CD4-positive, alpha-beta T cell (primary cell): ENCODE results near the gene CHORDC1. TPM values are rescaled to one million over a fixed set of nuclear protein-coding genes. Genes with fewer than 3 reads are reported as not detected.

Experiments used
- ATAC-seq: fragments of 200-7000 bp; cut with Tn5 transposase; one replicate; pipeline ENCODE4 v1.10.0; 2022; ENCODE audit warnings: mild to moderate bottlenecking; ENCODE audit not compliant: poor library complexity
- CTCF ChIA-PET: fragments of 350-600 bp; sonication (Branson Sonifier 250); formaldehyde crosslinking; loops from one replicate; lab custom pipeline; 2021; ENCODE audit warnings: antibody characterized with exemption, inconsistent platforms; lab: Charles Lee
- POLR2A ChIA-PET: fragments of 350-600 bp; sonication (Branson Sonifier 250); formaldehyde crosslinking; loops from one replicate; lab custom pipeline; 2021; ENCODE audit warnings: antibody characterized with exemption, inconsistent platforms; lab: Charles Lee
- DNase-seq, 14 experiments: peaks; one replicate each; pipeline ENCODE4 v3.0.0-alpha.2; 2013 to 2020; ENCODE audit warnings: mixed read lengths in 2 of 14
- H3K27ac ChIP-seq, 2 donors: one replicate each; pipeline versions ENCODE4 v1.5.1 to v1.7.0; 2013; ENCODE audit warnings: low read length in 2 of 2, low read depth in 1 of 2, mild to moderate bottlenecking in 1 of 2
- H3K27me3 ChIP-seq, 2 experiments: 1 replicate in 1 of 2; 2 replicates in 1 of 2; pipeline versions ENCODE4 v1.6.1 to v1.7.0; 2013; ENCODE audit warnings: low read length in 2 of 2, control low read depth in 1 of 2, mild to moderate bottlenecking in 1 of 2, moderate library complexity in 1 of 2; ENCODE audit not compliant: insufficient read depth in 2 of 2, control insufficient read depth in 1 of 2
- H3K36me3 ChIP-seq: one replicate; pipeline ENCODE4 v1.6.1; 2013; ENCODE audit warnings: low read length, control low read depth; ENCODE audit not compliant: insufficient read depth
- H3K4me1 ChIP-seq: one replicate; pipeline ENCODE4 v1.6.1; 2013; ENCODE audit warnings: low read length, control low read depth; ENCODE audit not compliant: insufficient read depth
- H3K4me3 ChIP-seq: one replicate; pipeline ENCODE4 v1.5.1; 2013; ENCODE audit warnings: mild to moderate bottlenecking, low read length, moderate library complexity
- H3K9me3 ChIP-seq, 2 experiments: 1 replicate in 1 of 2; 2 replicates in 1 of 2; pipeline versions ENCODE4 v1.6.1 to v1.7.0; 2013; ENCODE audit warnings: low read length in 2 of 2, mild to moderate bottlenecking in 2 of 2, control low read depth in 1 of 2, moderate library complexity in 1 of 2; ENCODE audit not compliant: control insufficient read depth in 1 of 2, insufficient read depth in 1 of 2
- H3K27ac Mint-ChIP-seq: one replicate; pipeline ENCODE4 v1.8.0; 2020; ENCODE audit warnings: mixed read lengths
- H3K27me3 Mint-ChIP-seq: one replicate; pipeline ENCODE4 v1.8.0; 2021; ENCODE audit warnings: mixed read lengths
- H3K36me3 Mint-ChIP-seq: one replicate; pipeline ENCODE4 v1.8.0; 2021; ENCODE audit warnings: low read depth, mixed read lengths
- H3K4me1 Mint-ChIP-seq: one replicate; pipeline ENCODE4 v1.8.0; 2021; ENCODE audit warnings: low read depth, mixed read lengths
- H3K4me3 Mint-ChIP-seq: one replicate; pipeline ENCODE4 v1.8.0; 2020; ENCODE audit warnings: mild to moderate bottlenecking, mixed read lengths
- H3K9me3 Mint-ChIP-seq: one replicate; pipeline ENCODE4 v1.8.0; 2020; ENCODE audit warnings: mixed read lengths
- CTCF ChIP-seq: fragments of 200-600 bp; IDR thresholded peaks from one replicate; pipeline ENCODE4 v1.8.0; 2022; ENCODE audit warnings: antibody characterized with exemption, mild to moderate bottlenecking
- intact Hi-C, 2 experiments: fragments of 100-400 bp; cut with DNase I in 1 of 2; cut with micrococcal nuclease in 1 of 2; formaldehyde crosslinking; loops; one replicate each; pipeline versions ENCODE4 v1.15.1 to v1.9.0; 2023 to 2025; cut with DNase I, micrococcal nuclease
- total RNA-seq, 174 experiments: library from RNA in 2 of 174; stranded (reverse) in 2 of 174; gene quantifications; one replicate each; pipeline ENCODE4 v1.2.3 and lab custom pipeline; 2021 to 2026

The CHORDC1 gene
- total RNA-seq, 2 experiments from 2014 or later, result 64.6 to 65.9 TPM

- Histone ChIP-seq H3K27me3 (no peaks in the 10 kb centered on the region), H3K36me3 (peaks cover 28% of the 10 kb centered on the region), H3K27ac (no peak overlapping the region), H3K4me3 (no peak overlapping the region), H3K4me1 (peaks cover 23% of the 10 kb centered on the region), H3K9me3 (no peaks in the 10 kb centered on the region)
- peak overlapping the region; percentile 89 for H3K27ac Mint-ChIP-seq
- H3K4me3 Mint-ChIP-seq, result no peak overlapping the region
- intact Hi-C loops, result no loop called here
- no peak for DNase-seq
- H3K27me3 Mint-ChIP-seq, result no peaks in the 10 kb centered on the region
- no peaks in the 10 kb centered on the region for H3K9me3 Mint-ChIP-seq
- no peak for TF ChIP-seq CTCF
- ChIA-PET CTCF (no interaction called here), POLR2A (no interaction called here)
- peaks cover 46% of the 10 kb centered on the region for H3K36me3 Mint-ChIP-seq
- peaks cover 70% of the 10 kb centered on the region for H3K4me1 Mint-ChIP-seq
- ATAC-seq, result no peak
Observed at GRCh38 chr11:90218606-90219005, 4.2 kb downstream of the CHORDC1 start.

DNA sequence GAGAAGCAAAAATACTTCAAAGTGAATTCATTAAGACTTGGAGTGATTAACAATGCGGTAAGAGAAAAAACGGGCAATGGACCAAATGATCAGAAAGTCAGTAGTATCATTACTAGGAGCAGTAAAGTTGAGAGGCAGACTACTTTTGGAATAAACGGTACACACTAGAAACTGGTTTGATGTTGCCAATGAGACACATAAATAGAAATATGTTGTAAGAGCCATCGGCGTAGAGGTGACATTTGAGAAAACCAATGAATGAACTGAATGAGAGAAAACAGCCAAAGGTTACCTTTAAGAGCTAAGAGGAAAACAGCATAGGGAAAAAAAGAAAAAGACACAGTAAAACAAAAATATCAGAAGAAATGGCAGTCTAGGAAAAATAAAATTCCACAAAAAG, 6.2 kb downstream of the CHORDC1 start:
- H3K27ac ChIP-seq, result no peak overlapping the region
- no peaks in the 10 kb centered on the region for H3K9me3 Mint-ChIP-seq
- TF ChIP-seq CTCF, result no peak
- CTCF ChIA-PET, result no interaction called here
- H3K36me3 ChIP-seq, result peaks cover 46% of the 10 kb centered on the region
- H3K36me3 Mint-ChIP-seq, result peaks cover 48% of the 10 kb centered on the region
- H3K27me3 ChIP-seq, result no peaks in the 10 kb centered on the region
- ATAC-seq (no peak), DNase-seq (no peak)
- no peak overlapping the region for H3K4me3 Mint-ChIP-seq
- peak overlapping the region; percentile 58 for H3K27ac Mint-ChIP-seq
- H3K27me3 Mint-ChIP-seq, result no peaks in the 10 kb centered on the region
- H3K4me3 ChIP-seq, result no peak overlapping the region
- H3K4me1 Mint-ChIP-seq, result peaks cover 60% of the 10 kb centered on the region
- POLR2A ChIA-PET, result no interaction called here
- H3K4me1 ChIP-seq, result peaks cover 23% of the 10 kb centered on the region
- no peaks in the 10 kb centered on the region for H3K9me3 ChIP-seq
- intact Hi-C loops, result no loop called here

- POLR2A ChIA-PET, result no interaction called here
- no peak for TF ChIP-seq CTCF
- Mint-ChIP-seq H3K27me3 (no peaks in the 10 kb centered on the region), H3K27ac (peak overlapping the region; percentile 61), H3K4me3 (no peak overlapping the region), H3K9me3 (no peaks in the 10 kb centered on the region), H3K36me3 (peaks cover 72% of the 10 kb centered on the region), H3K4me1 (peaks cover 29% of the 10 kb centered on the region)
- no peak overlapping the region for H3K27ac ChIP-seq
- no peaks in the 10 kb centered on the region for H3K27me3 ChIP-seq
- intact Hi-C loops, result no loop called here
- H3K9me3 ChIP-seq, result no peaks in the 10 kb centered on the region
- CTCF ChIA-PET, result interaction anchor here (2.2 kb wide), 1 partner anchor 8 kb away, joined by 14 read pairs; no protein-coding TSS in a partner anchor
- ATAC-seq, result no peak
- no peak for DNase-seq
- no peak overlapping the region for H3K4me3 ChIP-seq
- no peaks in the 10 kb centered on the region for H3K4me1 ChIP-seq
- peaks cover 77% of the 10 kb centered on the region for H3K36me3 ChIP-seq
Observed at GRCh38 chr11:90213322-90213721, 9.5 kb downstream of the CHORDC1 start.
